ENCODE results near the gene DMRT3. TPM values are rescaled to one million over a fixed set of nuclear protein-coding genes. Genes with fewer than 3 reads are reported as not detected.

The DMRT3 gene
- total RNA-seq = not detected in 2 replicates

GRCh38 chr9:976258-976942 lies at the start of gene DMRT3:
TSS of gene DMRT3 (plus strand) at chr9:976655. CDS start at chr9:977002, 347 bp downstream.

Other genes starting within 250 kb of the DMRT3 start
- gene DMRT1, start 135.0 kb upstream of the DMRT3 start, total RNA-seq = not detected in 2 replicates
- not detected in 2 replicates for gene DMRT2, start 73.7 kb downstream of the DMRT3 start, total RNA-seq